Upper lobe of left lung (tissue), 4 donors: Measurements from ENCODE around the gene MIPOL1.

Source experiments
- EP300 ChIP-seq, 4 donors: sonication (generic); formaldehyde crosslinking; IDR thresholded peaks; one replicate each; pipeline ENCODE4 v1.5.1; 2017; ENCODE audit warnings: antibody characterized with exemption in 4 of 4, control low read depth in 2 of 4
- POLR2A ChIP-seq, 4 donors: fragments of 450-650 bp; IDR thresholded peaks; one replicate each; pipeline ENCODE4 v1.5.1; 2016 to 2017; ENCODE audit warnings: antibody characterized with exemption in 4 of 4, mild to moderate bottlenecking in 2 of 4

- TF ChIP-seq EP300 (IDR thresholded peaks at IDR 0.05) (no peak), POLR2A (IDR thresholded peaks at IDR 0.05) (no peak)
Observed at GRCh38 chr14:37413050-37413449, 215.3 kb downstream of the MIPOL1 start.
